Left ventricle myocardium inferior (tissue), 1 donor: Measurements from ENCODE around the gene CYP26C1. TPM values are rescaled to one million over a fixed set of nuclear protein-coding genes. Genes with fewer than 3 reads are reported as not detected.
"Not testable (repeated sequence)": the region's sequence is repeated elsewhere in the genome, so short reads cannot be mapped to it uniquely, and the experiment has no call there.

Experiments
- DNase-seq: peaks from one replicate; pipeline ENCODE4 v3.0.0-alpha.2; 2020
- H3K27ac ChIP-seq: fragments of 200-600 bp; replicated peaks from 2 replicates; pipeline ENCODE4 v1.8.0; 2021
- H3K27me3 ChIP-seq: fragments of 200-600 bp; 2 replicates; pipeline ENCODE4 v1.8.0; 2021; ENCODE audit warnings: low read depth
- H3K36me3 ChIP-seq: fragments of 200-600 bp; 2 replicates; pipeline ENCODE4 v1.8.0; 2021
- H3K4me1 ChIP-seq: fragments of 200-600 bp; 2 replicates; pipeline ENCODE4 v1.8.0; 2021
- H3K4me3 ChIP-seq: fragments of 200-600 bp; 2 replicates; pipeline ENCODE4 v1.8.0; 2021; ENCODE audit warnings: mild to moderate bottlenecking, moderate library complexity
- H3K9me3 ChIP-seq: fragments of 200-600 bp; replicated peaks from 2 replicates; pipeline ENCODE4 v1.8.0; 2021
- CTCF ChIP-seq: fragments of 200-600 bp; IDR thresholded peaks from 2 replicates; pipeline ENCODE4 v1.8.0; 2021; ENCODE audit warnings: antibody characterized with exemption, mild to moderate bottlenecking, borderline replicate concordance
- intact Hi-C: fragments of 100-400 bp; cut with micrococcal nuclease; formaldehyde crosslinking; loops from one replicate; pipeline ENCODE4 v1.11.0; 2022
- total RNA-seq: library from RNA; stranded (reverse); fragmentation: NEBNext Ultra II Directional; extraction: Animal tissue kit (Norgen Biotek cat#: 25700); gene quantifications from one replicate; pipeline ENCODE4 v1.2.1, GENCODE V29; 2021
- donor health status: DM: no; HTN: yes; CAD: no; lungs with severe emphysema.

The CYP26C1 gene
- total RNA-seq, 1 donor from 2014 or later, result not detected

- no peaks in the 10 kb centered on the region for H3K9me3 ChIP-seq
- H3K4me1 ChIP-seq, result no peaks in the 10 kb centered on the region
- no peaks in the 10 kb centered on the region for H3K36me3 ChIP-seq
- no peak for TF ChIP-seq CTCF
- intact Hi-C loops, result no loop called here
- H3K27me3 ChIP-seq, result peaks cover 7% of the 10 kb centered on the region
- DNase-seq, result no peak
- no peak overlapping the region for H3K4me3 ChIP-seq
- no peak overlapping the region for H3K27ac ChIP-seq
Observed at GRCh38 chr10:93097386-93097785, 36.8 kb downstream of the CYP26C1 start.

GRCh38 chr10:93098816-93099215, 38.2 kb downstream of the CYP26C1 start:
- no peak overlapping the region for H3K27ac ChIP-seq

GRCh38 chr10:93099670-93100069, 39.1 kb downstream of the CYP26C1 start:
- DNase-seq, result no peak
- peaks cover 13% of the 10 kb centered on the region for H3K9me3 ChIP-seq
- no peak overlapping the region for H3K27ac ChIP-seq
- intact Hi-C loops, result no loop called here
- H3K4me3 ChIP-seq, result no peak overlapping the region
- no peaks in the 10 kb centered on the region for H3K36me3 ChIP-seq
- no peak for TF ChIP-seq CTCF
- peaks cover 11% of the 10 kb centered on the region for H3K27me3 ChIP-seq
- H3K4me1 ChIP-seq, result no peaks in the 10 kb centered on the region

More at GRCh38 chr10:93098816-93099215, 38.2 kb downstream of the CYP26C1 start:
- Histone ChIP-seq H3K27me3 (peaks cover 8% of the 10 kb centered on the region), H3K9me3 (peaks cover 4% of the 10 kb centered on the region), H3K36me3 (no peaks in the 10 kb centered on the region), H3K4me1 (no peaks in the 10 kb centered on the region), H3K4me3 (no peak overlapping the region)
- DNase-seq, result no peak
- TF ChIP-seq CTCF, result no peak
- intact Hi-C loops, result no loop called here

GRCh38 chr10:93101148-93101547, 40.5 kb downstream of the CYP26C1 start:
- DNase-seq, H3K4me1 ChIP-seq, H3K4me3 ChIP-seq, intact Hi-C loops, H3K36me3 ChIP-seq, H3K27ac ChIP-seq: not testable (repeated sequence)
- H3K27me3 ChIP-seq, result peaks cover 11% of the 10 kb centered on the region
- H3K9me3 ChIP-seq, result peaks cover 16% of the 10 kb centered on the region

DNA sequence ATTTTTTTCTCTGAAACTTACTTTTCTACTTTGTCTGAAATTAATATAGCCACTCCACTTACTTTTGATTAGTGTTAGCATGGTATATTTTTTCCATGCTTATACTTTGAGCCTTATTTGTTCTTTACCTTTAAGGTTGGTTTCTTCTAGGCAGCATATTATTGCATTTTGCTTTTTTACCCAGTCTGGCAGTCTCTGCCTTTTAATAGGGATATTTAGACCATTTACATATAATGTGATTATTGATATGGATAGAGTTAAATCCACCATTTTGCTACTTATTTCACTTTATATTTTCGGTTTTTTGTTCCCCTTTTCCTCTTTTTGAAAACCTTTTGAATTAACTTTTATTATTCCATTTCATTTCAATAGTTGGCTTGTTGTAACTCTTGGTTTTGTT, 43.4 kb downstream of the CYP26C1 start:
- intact Hi-C loops, result no loop called here

DNA sequence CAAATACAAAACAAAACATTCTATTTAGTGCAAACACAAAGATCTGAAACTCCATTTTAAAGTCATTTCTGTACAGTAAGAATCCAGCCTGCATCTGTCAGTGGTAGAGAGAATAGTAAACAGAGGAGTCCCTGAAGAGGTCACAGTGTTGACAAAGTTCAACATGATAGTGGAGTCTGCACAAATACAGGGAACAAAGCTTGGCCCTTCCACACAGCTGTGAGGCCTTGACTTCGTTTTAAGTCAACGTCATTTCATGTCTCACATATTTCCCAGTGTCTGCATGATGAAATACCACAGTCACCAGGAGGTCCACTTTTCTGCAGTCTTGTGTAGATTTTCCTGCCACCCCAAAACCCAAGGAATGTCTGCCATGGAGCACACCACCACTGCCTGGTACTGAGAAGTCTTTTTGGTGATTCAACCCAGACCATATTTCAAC, 46.1 kb downstream of the CYP26C1 start:
- no peak overlapping the region for H3K4me3 ChIP-seq
- DNase-seq, result no peak
- H3K27me3 ChIP-seq, result peaks cover 4% of the 10 kb centered on the region
- H3K4me1 ChIP-seq, result no peaks in the 10 kb centered on the region
- peaks cover 16% of the 10 kb centered on the region for H3K9me3 ChIP-seq
- no peaks in the 10 kb centered on the region for H3K36me3 ChIP-seq
- intact Hi-C loops, result no loop called here
- no peak overlapping the region for H3K27ac ChIP-seq
- no peak for TF ChIP-seq CTCF

More for the DNA sequence above, 43.4 kb downstream of the CYP26C1 start:
- no peak for DNase-seq
- Histone ChIP-seq H3K4me3 (no peak overlapping the region), H3K9me3 (peaks cover 16% of the 10 kb centered on the region), H3K27me3 (peaks cover 4% of the 10 kb centered on the region), H3K36me3 (no peaks in the 10 kb centered on the region), H3K27ac (no peak overlapping the region), H3K4me1 (no peaks in the 10 kb centered on the region)
- no peak for TF ChIP-seq CTCF
